CD4-positive, alpha-beta T cell treated with Interleukin-17A for 4 hours (primary cell): ENCODE results near the gene SIX2.

Experiments used
- DNase-seq: peaks from one replicate; pipeline ENCODE4 v3.0.0-alpha.2; 2020; ENCODE audit warnings: mixed read lengths

The SIX2 gene

GRCh38 chr2:45018023-45018422 is 8.8 kb upstream of the SIX2 start:
- DNase-seq, result no peak

GRCh38 chr2:45014831-45015230 is 5.6 kb upstream of the SIX2 start:
- DNase-seq, result no peak

- DNase-seq, result no peak
Observed at GRCh38 chr2:45014016-45014702, 4.9 kb upstream of the SIX2 start.

GRCh38 chr2:45013229-45014015 is 4.2 kb upstream of the SIX2 start:
- no peak for DNase-seq

GRCh38 chr2:45012733-45013132 is 3.5 kb upstream of the SIX2 start:
- DNase-seq, result no peak

GRCh38 chr2:45011621-45012602 is 2.7 kb upstream of the SIX2 start:
- DNase-seq, result no peak

- no peak for DNase-seq
Observed at GRCh38 chr2:45011121-45011520, 1.9 kb upstream of the SIX2 start.

- DNase-seq, result no peak
Observed at GRCh38 chr2:45010702-45011012, 1.4 kb upstream of the SIX2 start.

GRCh38 chr2:45009928-45010701 is 863 bp upstream of the SIX2 start:
- DNase-seq, result no peak

GRCh38 chr2:45008296-45009129 is 739 bp downstream of the SIX2 start:
- DNase-seq, result no peak

GRCh38 chr2:45007961-45008295 is 1.3 kb downstream of the SIX2 start:
- no peak for DNase-seq

GRCh38 chr2:45006942-45007287 is 2.3 kb downstream of the SIX2 start:
- no peak for DNase-seq

GRCh38 chr2:45006041-45006941 is 3.0 kb downstream of the SIX2 start:
- no peak for DNase-seq

- no peak for DNase-seq
Observed at GRCh38 chr2:45005261-45006002, 3.8 kb downstream of the SIX2 start.

- no peak for DNase-seq
Observed at GRCh38 chr2:45004562-45005191, 4.6 kb downstream of the SIX2 start.

- no peak for DNase-seq
Observed at GRCh38 chr2:45003579-45004551, 5.4 kb downstream of the SIX2 start.

GRCh38 chr2:45002686-45003085 is 6.6 kb downstream of the SIX2 start:
- DNase-seq, result no peak

GRCh38 chr2:45001869-45002385 is 7.3 kb downstream of the SIX2 start:
- no peak for DNase-seq
